ENCODE results near the gene MAP7D2.
"Not testable (repeated sequence)": the region's sequence is repeated elsewhere in the genome, so short reads cannot be mapped to it uniquely, and the experiment has no call there.

- TF ChIP-seq RAD21 (CRISPR knock-in tag; conservative IDR thresholded peaks at IDR 0.05 in 1 of 2, IDR thresholded peaks at IDR 0.05 in 1 of 2); ZNF121 (CRISPR knock-in tag; conservative IDR thresholded peaks at IDR 0.05); SP2 (IDR thresholded peaks at IDR 0.05; ENCODE audit: extremely low read depth, low read depth, low read length, poor library complexity, severe bottlenecking); REST (IDR thresholded peaks at IDR 0.05; ENCODE audit: borderline replicate concordance); REST (CRISPR knock-in tag; IDR thresholded peaks at IDR 0.05; ENCODE audit: low read depth); JUNB (CRISPR knock-in tag; conservative IDR thresholded peaks at IDR 0.05); PBX2 (CRISPR knock-in tag; IDR thresholded peaks at IDR 0.05; ENCODE audit: low read depth); PBX2 (tag; conservative IDR thresholded peaks at IDR 0.05; ENCODE audit: low read depth); IRF2 (CRISPR knock-in tag; IDR thresholded peaks at IDR 0.05): not testable (repeated sequence)
These were observed 10.7 kb upstream of the MAP7D2 start for GRCh38 chrX:20127440-20127839.
